BE2C (cell line): ENCODE results near the gene F7. TPM values are rescaled to one million over a fixed set of nuclear protein-coding genes. Genes with fewer than 3 reads are reported as not detected.
"Not testable (repeated sequence)": the region's sequence is repeated elsewhere in the genome, so short reads cannot be mapped to it uniquely, and the experiment has no call there.

Experiments used
- DNase-seq: peaks from one replicate; pipeline ENCODE4 v3.0.0-alpha.2; 2020
- H3K27me3 ChIP-seq: fragments of 250-450 bp; sonication (Bioruptor Pico); 2 replicates; pipeline ENCODE4 v1.5.1; 2020; ENCODE audit warnings: mild to moderate bottlenecking
- H3K36me3 ChIP-seq: fragments of 250-450 bp; sonication (Bioruptor Pico); 2 replicates; pipeline ENCODE4 v1.5.1; 2020; ENCODE audit warnings: mild to moderate bottlenecking
- H3K4me1 ChIP-seq: fragments of 250-450 bp; sonication (Bioruptor Pico); 2 replicates; pipeline ENCODE4 v1.5.1; 2020
- H3K4me3 ChIP-seq: 2 replicates; pipeline ENCODE4 v1.5.1; 2011; ENCODE audit warnings: low read depth, low read length
- H3K9me3 ChIP-seq: fragments of 250-450 bp; sonication (Bioruptor Pico); 2 replicates; pipeline ENCODE4 v1.5.1; 2020
- CTCF ChIP-seq: IDR thresholded peaks from 2 replicates; pipeline ENCODE4 v1.5.1; 2012; ENCODE audit warnings: mild to moderate bottlenecking, low read depth, low read length
- polyA plus RNA-seq: library from polyadenylated mRNA; unstranded; fragments of >200 nt; gene quantifications from one replicate; pipeline ENCODE4 v1.2.1, GENCODE V29; 2012; ENCODE audit warnings: low read depth, missing spikeins; ENCODE audit not compliant: insufficient read length, insufficient read depth

F7 gene
- polyA plus RNA-seq: 1.6 TPM

- no peak for TF ChIP-seq CTCF
- Histone ChIP-seq H3K4me3 (no peak within 1 kb of the TSS), H3K27me3 (peaks cover 11% of the 10 kb centered on the region), H3K4me1 (no peaks in the 10 kb centered on the region; the same call in 1 of the 2 replicates), H3K36me3 (no peaks in the 10 kb centered on the region), H3K9me3 (peaks cover under 1% of the 10 kb centered on the region; the same call in 1 of the 2 replicates)
- peak; percentile 62 for DNase-seq
Observed at GRCh38 chr13:113105032-113105920, at the start of gene F7. Gene F7, plus strand, starts transcription at chr13:113105791. Its CDS starts 51 bp downstream, at chr13:113105842.

- no peak for TF ChIP-seq CTCF
- H3K36me3 ChIP-seq: no peaks in the 10 kb centered on the region
Observed at GRCh38 chr13:113057084-113057483, 48.5 kb upstream of the F7 start.

GRCh38 chr13:113057559-113057958, 48.0 kb upstream of the F7 start:
- DNase-seq, H3K9me3 ChIP-seq, H3K4me1 ChIP-seq, H3K36me3 ChIP-seq, H3K27me3 ChIP-seq, H3K4me3 ChIP-seq: not testable (repeated sequence)

More at GRCh38 chr13:113057084-113057483, 48.5 kb upstream of the F7 start:
- no peaks in the 10 kb centered on the region for H3K4me1 ChIP-seq
- H3K27me3 ChIP-seq: no peaks in the 10 kb centered on the region
- H3K4me3 ChIP-seq: no peak overlapping the region
- DNase-seq: no peak
- H3K9me3 ChIP-seq: no peaks in the 10 kb centered on the region

GRCh38 chr13:113058129-113058987, 47.2 kb upstream of the F7 start:
- H3K27me3 ChIP-seq: no peaks in the 10 kb centered on the region
- no peak for TF ChIP-seq CTCF
- no peak for DNase-seq

GRCh38 chr13:113058988-113059850, 46.4 kb upstream of the F7 start:
- Histone ChIP-seq H3K4me1 (no peaks in the 10 kb centered on the region), H3K36me3 (no peaks in the 10 kb centered on the region), H3K9me3 (no peaks in the 10 kb centered on the region), H3K4me3 (no peak overlapping the region), H3K27me3 (no peaks in the 10 kb centered on the region)
- TF ChIP-seq CTCF: no peak
- DNase-seq: no peak

More at GRCh38 chr13:113058129-113058987, 47.2 kb upstream of the F7 start:
- no peaks in the 10 kb centered on the region for H3K9me3 ChIP-seq
- no peaks in the 10 kb centered on the region for H3K4me1 ChIP-seq
- H3K36me3 ChIP-seq: no peaks in the 10 kb centered on the region
- H3K4me3 ChIP-seq: no peak overlapping the region

- no peak for DNase-seq
- H3K27me3 ChIP-seq: no peaks in the 10 kb centered on the region
- TF ChIP-seq CTCF: no peak
Observed at GRCh38 chr13:113059891-113060290, 45.7 kb upstream of the F7 start.

More at GRCh38 chr13:113059891-113060290, 45.7 kb upstream of the F7 start:
- H3K36me3 ChIP-seq: no peaks in the 10 kb centered on the region
- H3K9me3 ChIP-seq: no peaks in the 10 kb centered on the region
- H3K4me1 ChIP-seq: no peaks in the 10 kb centered on the region
- H3K4me3 ChIP-seq: no peak overlapping the region
